NCI-H446 (cell line): ENCODE data around the gene HDAC9.
A peak's percentile ranks its signal among the peaks of the same experiment; 100 is the strongest.

ENCODE experiments used
- DNase-seq, 2 experiments: peaks; one replicate each; lab custom pipeline; 2025; lab: John Stamatoyannopoulos, UW

Gene HDAC9

DNA sequence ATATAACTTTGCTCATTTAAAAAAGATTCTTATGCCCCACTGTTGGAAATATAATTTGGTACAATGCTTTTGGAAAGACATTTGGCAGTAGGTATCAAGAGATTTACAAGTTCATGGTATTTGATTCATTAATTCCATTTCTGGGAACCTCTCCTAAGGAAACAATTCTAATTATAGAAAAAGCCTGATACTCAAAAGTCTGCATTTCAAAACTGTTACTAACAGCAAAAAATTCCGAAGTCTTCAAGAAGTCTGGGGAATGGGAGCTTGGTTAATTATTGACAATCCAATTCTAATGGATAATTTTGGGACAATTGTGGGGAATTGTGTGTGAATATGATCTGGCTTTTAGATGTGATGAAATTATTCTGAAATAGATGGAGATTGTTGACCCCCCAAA, 59.6 kb downstream of the HDAC9 start:
- DNase-seq: peak in 1 of 2 experiments; percentile 30

GRCh38 chr7:18555968-18556367, 60.4 kb downstream of the HDAC9 start:
- DNase-seq: no peak

DNA sequence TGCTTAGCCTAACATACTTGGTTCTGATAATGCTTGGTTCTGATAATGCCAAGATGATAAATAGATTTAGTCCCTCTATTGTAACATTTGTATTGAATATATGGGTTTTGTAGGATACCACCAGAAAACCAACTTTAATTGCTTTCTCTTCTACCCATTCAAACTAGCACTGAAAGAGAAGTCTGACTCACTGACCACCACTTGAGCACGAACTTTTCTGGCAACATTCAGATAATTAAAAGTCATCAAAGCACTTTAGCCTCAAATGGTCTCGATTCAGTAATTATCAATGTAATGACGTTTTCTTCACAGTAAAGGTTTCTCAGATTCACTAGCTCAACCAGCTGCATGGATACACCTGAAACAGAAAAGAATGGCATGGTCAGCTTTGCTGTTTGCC, 63.0 kb downstream of the HDAC9 start:
- no peak for DNase-seq

GRCh38 chr7:18558910-18559309, 63.4 kb downstream of the HDAC9 start:
- DNase-seq: no peak

DNA sequence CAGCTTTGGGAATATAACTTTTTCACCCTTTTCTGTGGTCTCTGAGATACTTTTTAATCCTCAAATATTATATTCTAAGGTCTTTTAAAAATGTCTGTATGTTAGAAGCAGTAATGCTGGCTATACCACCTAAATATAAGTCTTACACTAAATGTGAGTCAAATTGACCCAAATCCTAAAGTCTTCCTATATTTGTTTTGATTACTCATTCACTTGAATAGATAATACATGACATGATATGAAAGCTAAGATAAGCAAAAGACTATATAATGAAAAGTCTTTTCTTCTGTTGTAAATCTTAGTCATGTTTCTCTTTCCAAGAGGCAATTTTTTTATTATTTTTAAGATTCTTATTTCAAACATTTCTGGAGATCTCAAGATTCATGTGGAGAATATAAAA, 64.2 kb downstream of the HDAC9 start:
- DNase-seq: no peak

GRCh38 chr7:18564779-18565178, 69.2 kb downstream of the HDAC9 start:
- no peak for DNase-seq

GRCh38 chr7:18565337-18565736, 69.8 kb downstream of the HDAC9 start:
- DNase-seq: peak; percentile 87 to 93

DNA sequence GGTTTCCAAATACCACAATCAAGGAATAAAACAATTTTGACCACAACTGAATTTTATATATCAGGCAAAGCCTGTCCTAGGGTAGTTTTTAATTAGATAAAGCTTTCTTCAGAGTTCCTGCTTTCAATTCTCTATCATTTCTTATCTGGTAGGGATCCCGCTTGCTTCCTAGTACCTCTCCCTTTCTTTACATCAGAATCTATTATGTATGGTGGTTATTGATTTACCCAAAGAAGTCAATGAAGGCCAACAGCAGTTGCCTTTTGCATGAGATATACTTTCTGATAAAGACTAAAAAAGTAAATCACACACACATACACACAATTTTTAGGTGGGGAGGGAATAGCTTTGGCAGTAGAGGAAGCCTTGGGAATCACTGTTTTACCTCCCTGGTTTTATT, 70.7 kb downstream of the HDAC9 start:
- no peak for DNase-seq

DNA sequence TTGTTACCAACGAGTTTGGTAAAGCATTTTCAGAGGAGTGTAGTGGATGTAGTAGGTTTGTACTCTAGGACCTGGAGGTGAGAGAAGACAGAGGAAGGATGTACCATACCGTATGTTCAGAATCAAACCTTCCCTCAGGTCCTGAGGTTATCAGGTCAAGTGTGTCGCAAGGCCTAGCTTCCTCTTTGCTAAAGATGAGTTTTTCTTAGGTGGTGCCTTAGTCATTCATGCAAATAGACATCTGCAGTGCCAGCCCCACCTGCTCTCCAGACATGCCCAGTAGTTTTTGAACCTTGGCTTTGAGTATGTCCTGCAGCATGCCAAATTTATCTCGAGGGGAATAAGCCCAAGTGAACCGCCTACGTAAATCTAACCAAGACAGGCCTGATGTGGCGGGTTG, 71.3 kb downstream of the HDAC9 start:
- DNase-seq: peak; percentile 39 to 75

- DNase-seq: peak in 1 of 2 experiments; percentile 27
These were observed 74.9 kb downstream of the HDAC9 start for GRCh38 chr7:18570441-18570840.

- DNase-seq: peak; percentile 50 to 78
These were observed 75.4 kb downstream of the HDAC9 start for GRCh38 chr7:18570890-18571478.

DNA sequence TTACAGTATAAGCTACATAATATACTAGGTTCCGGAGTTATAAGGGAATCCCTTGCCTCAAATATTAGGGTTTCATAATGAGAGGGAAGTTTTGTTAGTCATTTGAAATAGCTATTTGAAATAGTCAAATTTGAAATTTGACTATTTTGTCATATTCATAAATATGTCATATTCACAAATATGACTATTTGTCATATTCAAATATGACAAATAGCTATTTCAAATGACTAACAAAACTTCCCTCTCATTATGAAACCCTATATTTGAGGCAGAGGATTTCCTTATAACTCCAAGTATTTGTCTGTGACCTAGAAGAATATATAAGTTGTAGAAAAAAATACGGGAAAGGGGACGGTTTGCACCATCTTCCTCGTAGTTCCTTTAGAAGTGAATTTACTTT, 76.6 kb downstream of the HDAC9 start:
- DNase-seq: no peak

GRCh38 chr7:18572885-18573284, 77.3 kb downstream of the HDAC9 start:
- no peak for DNase-seq

- DNase-seq: peak in 1 of 2 experiments; percentile 46
These were observed 78.1 kb downstream of the HDAC9 start for GRCh38 chr7:18573410-18574234.

GRCh38 chr7:18574235-18574540, 78.6 kb downstream of the HDAC9 start:
- DNase-seq: no peak

GRCh38 chr7:18574676-18575075, 79.1 kb downstream of the HDAC9 start:
- no peak for DNase-seq

DNA sequence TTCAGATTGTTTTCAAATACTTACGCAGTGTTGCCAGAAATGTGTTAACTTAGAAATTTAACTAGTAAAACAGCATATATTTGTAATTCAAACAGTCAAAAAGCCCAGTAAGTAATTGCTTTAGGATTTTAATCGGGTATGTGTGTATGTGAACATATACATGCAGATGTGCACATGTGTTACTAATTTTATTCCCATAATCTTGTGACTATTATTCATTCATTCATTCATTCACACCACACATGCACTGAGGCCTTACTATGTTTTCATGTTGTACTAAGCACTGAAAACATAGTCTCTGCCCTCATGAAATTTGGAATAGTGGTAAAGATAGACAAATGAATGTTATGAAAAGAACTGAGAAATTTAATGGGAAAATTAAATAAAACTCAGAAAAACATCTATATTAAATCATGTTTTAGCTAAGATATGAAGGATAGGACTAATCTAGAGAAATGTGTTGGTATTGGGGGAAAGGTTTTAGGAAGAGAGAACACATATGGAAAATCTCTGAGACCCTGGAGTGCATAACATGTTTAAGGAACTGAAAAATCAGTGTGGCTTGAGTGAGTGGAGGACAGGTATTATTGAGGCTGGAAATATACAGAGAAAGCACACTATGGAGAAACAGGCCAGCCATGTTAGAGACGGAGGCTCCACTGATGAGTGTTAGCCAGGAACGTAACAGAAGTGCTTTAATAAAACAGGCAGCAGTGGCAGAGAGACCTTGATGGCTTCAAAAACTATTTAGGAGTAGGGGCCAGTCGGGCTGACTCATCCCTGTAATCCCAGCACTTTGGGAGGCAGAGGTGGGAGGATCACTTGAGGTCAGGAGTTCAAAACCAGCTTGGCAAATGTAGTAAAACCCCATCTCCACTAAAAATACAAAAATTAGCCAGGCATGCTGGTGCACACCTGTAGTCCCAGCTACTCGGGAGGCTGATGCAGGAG, 80.3 kb downstream of the HDAC9 start:
- DNase-seq: no peak

GRCh38 chr7:18577096-18577771, 81.7 kb downstream of the HDAC9 start:
- DNase-seq: no peak

DNA sequence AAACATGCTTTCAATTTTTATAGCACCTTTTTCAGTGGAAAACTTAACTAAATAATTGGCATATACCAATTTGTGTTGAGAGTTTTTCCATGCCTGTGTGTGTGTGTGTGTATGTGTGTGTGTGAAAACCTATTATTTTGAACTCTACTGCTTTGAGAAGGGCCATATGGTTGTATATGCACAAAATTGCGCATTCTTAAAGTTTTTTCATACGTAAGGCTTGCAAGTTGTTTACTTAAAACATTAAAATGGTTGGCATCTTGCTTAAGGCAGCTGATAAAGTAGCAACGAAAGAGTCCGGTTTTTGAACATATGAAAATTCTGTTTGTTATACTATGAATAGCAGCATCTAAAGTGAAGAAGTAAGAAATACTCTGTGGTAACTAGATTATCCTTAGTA, 84.1 kb downstream of the HDAC9 start:
- DNase-seq: no peak

DNA sequence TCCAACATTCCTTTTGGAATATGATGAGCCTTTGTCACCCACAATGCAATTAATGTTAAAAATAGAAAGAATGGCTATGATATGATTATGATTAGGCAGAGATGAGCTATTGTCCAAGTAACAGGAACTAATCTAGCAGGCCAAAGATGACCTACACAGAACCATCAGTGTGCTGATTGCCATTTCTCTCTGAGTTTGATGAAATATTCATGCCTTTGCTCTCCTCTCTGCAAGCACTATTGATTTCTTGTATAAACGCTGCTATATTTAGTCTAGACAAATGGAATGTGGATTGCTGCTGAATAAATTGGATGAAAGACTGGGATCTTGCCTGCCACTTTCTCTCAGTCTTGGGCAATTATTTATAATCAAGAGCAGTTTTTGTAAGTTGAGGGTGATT, 85.4 kb downstream of the HDAC9 start:
- DNase-seq: no peak

GRCh38 chr7:18583305-18583704, 87.8 kb downstream of the HDAC9 start:
- DNase-seq: no peak

- DNase-seq: no peak
These were observed 94.7 kb downstream of the HDAC9 start for GRCh38 chr7:18590241-18590640.
